HuH-7.5 (cell line): ENCODE data around the gene PPP1CA.
"Not testable (repeated sequence)": the region's sequence is repeated elsewhere in the genome, so short reads cannot be mapped to it uniquely, and the experiment has no call there.

Experiments used
- DNase-seq: peaks from one replicate; pipeline ENCODE4 v3.0.0; 2011; ENCODE audit warnings: low spot score

Gene PPP1CA

DNA sequence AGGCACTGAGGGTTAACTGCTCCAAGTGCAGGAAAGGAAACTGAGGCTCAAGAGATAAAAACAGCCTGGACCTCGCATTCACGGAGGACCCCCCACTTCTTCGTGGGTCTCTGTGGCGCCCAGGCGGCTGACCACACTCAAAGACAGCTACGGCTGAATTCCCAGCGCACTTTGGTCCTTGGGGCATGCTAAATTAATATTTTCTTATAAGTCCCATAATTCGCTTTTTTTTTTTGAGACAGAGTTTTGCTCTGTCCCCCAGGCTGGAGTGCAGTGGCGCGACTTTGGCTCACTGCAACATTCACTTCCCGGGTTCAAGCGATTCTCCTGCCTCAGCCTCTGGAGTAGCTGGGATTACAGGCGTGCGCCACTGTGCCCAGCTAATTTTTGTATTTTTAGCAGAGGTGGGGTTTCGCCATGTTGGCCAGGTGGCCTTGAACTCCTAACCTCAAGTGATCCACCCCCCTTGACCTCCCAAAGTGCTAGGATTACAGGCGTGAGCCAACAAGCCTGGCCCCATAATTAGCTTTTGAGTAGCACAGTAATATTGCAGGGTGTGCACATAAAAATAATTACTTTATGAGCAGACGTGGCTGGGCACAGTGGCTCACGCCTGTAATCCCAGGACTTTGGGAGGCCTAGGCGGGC is 658 bp upstream of the PPP1CA start:
- DNase-seq = not testable (repeated sequence)

DNA sequence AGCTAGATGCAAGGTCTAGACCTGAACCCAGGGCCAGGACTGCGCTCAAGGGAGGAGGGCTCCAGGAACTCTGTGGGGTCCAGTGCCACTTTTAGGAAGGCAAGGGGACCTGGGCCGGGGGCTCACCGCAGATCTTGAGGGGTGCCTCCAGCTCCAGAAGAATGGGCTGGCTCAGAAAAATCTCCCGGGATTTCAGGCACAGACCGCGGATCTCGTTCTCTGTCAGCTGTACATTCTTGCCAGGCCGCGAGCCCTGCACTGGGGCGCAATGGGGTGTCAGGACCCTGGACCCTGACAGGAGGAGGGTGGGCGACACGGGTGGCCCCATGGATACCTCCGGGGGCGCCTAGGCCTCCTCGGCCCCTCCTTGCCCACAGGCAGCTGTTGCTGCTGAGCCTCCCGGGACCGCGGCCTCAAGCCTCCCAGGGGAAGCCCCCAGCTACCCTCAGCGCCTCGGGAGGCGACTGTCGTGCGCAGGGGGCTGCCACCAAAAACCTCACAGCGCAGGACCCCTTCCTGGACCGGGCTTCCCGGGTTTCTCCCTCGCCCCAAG is 640 bp downstream of the PPP1CA start:
- DNase-seq = no peak

DNA sequence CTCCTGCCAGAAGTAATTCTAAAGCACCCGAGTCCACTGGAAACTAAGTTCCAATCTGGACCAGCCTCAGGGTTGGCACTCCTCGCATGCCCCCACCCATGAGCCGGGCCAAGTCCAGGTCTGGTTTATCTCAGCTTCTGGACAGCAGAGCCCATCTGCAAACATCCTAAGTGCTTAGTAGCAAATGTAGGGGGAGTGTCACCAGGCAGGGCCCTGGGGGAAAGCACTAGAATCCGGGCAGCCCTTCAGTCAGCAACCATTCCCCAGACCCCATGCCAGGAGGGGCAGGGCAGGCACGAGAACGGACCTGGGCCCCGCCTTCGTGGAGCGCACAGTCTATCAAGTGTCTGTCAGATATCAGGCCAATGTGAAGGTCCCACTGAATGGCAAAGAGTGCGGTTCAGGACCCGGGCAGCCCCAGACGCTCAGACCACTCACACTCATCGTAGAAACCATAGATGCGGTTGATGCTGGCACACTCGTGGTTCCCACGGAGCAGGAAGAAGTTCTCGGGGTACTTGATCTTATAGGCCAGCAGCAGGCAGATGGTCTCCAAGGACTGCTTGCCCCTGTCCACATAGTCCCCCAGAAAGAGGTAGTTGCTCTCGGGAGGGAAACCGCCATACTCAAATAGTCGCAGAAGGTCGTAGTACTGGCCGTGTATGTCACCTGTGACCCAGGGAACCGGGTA is 1.3 kb downstream of the PPP1CA start:
- DNase-seq = no peak

DNA sequence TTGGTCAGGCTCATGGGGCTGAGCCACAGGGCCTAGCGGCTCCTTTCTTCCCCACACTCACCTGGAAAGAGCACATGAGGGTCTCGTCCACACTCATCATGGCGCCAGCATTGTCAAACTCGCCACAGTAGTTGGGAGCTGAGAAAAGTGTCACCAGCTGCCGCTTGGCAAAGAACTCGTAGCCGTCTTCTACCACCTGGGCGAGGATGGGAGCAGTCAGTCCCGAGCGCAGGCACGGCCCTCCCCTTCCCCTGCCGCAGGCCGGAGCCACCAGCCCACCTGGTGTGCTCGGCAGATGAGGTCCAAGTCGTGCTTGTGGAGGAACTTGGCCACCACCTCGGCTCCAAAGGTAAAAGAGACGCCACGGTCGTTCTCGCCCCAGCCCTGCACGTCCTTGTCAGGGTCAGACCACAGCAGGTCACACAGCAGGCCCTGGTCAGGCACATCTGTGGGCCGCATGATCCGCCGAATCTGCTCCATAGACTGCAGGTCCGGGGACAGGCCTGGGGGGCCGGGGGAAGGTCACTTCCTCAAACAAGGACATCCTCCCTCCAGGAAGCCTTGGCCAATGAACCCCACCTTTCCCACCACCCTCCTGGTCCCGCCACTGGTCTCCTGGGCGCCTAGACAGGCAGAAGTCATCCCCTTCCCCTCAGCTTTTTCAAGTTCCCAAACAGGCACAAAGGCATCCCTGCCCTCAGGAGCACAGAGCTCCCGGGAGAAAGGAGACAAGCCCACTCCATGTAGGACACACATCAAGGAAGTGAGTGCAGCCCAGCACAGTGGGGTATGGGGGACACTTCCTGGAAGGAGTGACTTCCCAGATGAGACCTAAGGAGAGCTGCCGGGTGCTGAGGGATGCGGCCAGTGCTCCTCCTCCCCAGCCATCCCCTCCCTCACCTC is 2.7 kb downstream of the PPP1CA start:
- DNase-seq = no peak

DNA sequence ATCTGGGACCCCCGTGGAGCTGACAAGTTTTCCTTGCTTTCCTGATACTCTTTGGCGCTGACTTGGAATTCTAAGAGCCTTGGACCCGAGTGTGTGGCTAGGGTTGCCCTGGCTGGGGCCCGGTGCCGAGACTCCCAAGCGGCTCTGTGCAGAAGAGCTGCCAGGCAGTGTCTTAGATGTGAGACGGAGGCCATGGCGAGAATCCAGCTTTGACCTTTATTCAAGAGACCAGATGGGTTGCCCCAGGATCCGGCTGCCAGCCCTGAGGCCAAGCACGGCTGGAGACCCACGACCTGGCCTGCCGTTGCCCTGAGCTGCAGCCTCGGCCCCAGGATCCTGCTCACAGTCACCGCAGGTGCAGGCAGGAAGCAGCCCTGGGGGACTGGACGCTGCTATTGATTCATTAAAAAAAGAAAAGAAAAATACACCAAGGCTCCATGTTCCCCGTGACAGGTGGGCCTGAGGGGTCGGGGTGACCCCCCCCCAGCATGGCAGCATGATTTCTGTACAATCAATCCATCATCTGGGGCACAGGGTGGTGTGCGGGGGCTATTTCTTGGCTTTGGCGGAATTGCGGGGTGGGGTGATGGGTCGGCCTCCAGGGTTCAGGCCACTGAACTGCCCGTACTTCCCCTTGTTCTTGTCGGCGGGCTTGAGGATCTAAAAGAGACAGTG is 3.5 kb downstream of the PPP1CA start:
- no peak for DNase-seq

DNA sequence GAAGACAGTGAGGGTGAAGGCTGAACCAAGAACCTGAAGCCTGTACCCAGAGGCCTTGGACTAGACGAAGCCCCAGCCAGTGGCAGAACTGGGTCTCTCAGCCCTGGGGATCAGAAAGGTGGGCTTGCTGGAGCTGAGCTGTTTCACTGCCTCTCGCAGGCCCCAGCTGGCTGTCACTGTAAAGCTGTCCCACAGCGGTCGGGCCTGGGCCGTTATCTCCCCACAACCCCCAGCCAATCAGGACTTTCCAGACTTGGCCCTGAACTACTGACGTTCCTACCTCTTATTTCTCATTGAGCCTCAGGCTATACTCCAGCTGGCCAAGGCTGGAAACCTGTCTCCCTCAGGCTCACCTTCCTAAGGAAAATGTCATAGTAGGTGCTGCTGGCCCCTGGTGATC is 4.1 kb downstream of the PPP1CA start:
- no peak for DNase-seq

DNA sequence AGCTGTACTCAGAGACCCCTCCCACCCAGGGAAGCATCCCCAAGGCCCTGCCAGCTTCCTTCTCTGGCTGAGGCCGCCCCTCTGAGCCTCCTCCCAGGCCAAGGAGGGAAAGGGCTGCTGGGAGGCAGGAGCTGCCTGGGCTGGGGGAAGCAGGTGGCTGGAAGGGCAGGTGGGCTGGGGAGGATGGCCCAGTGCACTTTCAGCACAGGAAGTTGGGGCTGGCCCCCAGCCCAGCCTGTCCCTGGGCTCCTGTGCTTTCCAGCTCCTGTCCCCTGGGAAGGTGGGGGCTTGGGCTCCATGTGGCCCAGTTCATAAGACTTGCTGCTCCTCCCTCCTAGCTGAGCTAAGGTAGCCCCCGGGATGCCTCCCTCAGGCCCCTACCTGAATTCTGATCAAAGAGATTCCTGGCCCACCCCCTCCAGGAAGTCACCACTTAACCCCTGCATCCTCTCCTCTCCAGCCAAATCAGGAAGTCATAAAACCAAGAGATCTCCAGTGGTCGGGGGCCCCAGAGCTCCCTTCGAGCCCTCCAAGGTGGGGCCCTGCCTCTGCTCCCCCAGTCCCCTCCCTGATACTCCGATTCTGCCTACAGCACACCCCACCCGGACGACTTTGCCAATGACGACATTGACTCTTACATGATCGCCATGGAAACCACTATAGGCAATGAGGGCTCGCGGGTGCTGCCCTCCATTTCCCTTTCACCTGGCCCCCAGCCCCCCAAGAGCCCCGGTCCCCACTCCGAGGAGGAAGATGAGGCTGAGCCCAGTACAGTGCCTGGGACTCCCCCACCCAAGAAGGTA is 4.9 kb downstream of the PPP1CA start:
- no peak for DNase-seq

DNA sequence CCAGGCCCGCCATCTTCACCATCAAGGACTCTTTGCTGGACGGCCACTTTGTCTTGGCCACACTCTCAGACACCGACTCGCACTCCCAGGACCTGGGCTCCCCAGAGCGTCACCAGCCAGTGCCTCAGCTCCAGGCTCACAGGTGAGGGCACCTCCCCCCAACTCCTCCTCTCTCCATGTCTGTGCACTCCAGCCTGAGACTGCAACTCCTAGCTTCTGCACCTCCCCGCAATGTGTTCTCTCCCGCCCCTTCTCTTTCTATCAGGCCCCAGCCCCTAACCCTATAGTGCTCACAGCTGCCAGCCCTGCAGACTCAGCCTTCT is 5.4 kb downstream of the PPP1CA start:
- no peak for DNase-seq

DNA sequence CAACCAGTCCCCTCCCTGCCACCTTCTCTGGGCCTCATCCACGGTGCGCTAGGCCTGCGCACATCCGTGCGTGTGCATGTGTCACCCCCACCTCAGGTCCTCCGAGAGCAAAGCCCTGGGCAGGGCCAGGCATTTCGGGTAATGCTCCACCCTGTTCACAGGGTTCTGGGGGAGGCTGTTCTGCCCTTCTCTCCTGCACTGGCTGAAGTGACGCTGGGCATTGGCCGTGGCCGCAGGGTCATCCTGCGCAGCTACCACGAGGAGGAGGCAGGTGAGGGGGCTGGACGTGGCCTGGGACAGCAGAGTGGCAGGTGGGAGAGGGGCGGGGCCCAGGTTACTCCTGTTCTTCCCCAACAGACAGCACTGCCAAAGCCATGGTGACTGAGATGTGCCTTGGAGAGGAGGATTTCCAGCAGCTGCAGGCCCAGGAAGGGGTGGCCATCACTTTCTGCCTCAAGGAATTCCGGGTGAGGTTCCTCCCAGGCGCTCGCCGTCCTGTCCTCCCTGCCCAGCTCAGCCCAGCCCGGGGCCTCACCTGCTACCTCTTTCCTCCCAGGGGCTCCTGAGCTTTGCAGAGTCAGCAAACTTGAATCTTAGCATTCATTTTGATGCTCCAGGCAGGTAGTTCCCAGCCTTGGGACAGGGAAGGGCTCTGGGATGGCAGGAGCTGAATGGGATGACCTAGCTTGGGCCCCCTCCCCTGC is 6.0 kb downstream of the PPP1CA start:
- no peak for DNase-seq

DNA sequence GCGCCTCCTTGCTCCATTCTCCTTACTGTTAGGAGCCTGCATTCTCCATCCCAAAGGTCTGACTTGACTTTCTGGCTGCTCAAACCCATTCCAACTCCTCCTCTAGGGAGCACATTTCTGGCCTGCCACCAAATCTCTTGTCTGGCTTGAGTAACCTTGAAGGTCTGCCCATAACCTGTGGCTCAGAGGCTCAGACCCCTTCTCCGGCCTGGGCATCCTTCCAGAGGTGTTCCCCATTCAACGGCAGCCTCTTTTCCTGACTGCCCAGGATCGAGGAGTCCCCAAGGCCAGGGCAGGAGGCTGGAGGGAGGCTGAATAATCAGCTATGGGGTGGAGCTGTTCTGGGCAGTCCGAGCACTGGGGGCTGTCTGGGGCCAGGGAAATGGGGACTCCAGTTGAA is 7.7 kb downstream of the PPP1CA start:
- no peak for DNase-seq

DNA sequence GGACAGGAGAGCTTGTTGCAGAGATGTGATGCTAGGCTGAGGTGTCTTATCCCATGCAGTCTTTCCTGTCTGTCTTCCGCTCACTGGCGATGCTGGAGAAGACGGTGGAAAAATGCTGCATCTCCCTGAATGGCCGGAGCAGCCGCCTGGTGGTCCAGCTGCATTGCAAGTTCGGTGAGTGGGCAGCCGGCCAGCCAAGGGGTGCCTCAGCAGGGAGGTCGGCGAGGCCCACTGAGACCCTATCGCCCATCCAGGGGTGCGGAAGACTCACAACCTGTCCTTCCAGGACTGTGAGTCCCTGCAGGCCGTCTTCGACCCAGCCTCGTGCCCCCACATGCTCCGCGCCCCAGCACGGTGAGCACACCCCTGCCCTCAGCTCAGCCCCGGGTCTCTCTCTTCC is 8.2 kb downstream of the PPP1CA start:
- DNase-seq = no peak

DNA sequence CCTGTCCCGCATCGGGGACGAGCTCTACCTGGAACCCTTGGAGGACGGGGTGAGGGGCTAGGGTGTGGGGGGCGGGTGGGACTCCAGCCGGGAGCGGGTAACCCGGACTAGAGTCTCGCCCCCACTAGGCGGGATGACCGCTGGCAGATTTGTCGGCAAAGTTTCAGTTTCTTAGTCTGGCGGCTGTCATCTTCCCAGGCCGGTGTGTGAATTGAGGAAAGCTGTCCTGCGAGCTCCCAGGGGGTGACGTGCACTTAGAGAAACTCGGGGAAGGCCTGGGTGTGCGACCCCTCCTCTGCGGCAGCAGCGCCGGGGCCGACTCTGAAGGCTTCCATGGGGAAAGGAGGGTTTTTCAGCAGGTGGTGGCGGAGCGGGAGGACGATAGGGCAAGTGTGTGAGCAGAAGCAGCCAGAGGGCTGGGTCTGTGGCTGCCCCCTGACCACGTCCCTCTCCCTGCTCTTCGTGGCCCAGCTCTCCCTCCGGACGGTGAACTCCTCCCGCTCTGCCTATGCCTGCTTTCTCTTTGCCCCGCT is 9.4 kb downstream of the PPP1CA start:
- no peak for DNase-seq

DNA sequence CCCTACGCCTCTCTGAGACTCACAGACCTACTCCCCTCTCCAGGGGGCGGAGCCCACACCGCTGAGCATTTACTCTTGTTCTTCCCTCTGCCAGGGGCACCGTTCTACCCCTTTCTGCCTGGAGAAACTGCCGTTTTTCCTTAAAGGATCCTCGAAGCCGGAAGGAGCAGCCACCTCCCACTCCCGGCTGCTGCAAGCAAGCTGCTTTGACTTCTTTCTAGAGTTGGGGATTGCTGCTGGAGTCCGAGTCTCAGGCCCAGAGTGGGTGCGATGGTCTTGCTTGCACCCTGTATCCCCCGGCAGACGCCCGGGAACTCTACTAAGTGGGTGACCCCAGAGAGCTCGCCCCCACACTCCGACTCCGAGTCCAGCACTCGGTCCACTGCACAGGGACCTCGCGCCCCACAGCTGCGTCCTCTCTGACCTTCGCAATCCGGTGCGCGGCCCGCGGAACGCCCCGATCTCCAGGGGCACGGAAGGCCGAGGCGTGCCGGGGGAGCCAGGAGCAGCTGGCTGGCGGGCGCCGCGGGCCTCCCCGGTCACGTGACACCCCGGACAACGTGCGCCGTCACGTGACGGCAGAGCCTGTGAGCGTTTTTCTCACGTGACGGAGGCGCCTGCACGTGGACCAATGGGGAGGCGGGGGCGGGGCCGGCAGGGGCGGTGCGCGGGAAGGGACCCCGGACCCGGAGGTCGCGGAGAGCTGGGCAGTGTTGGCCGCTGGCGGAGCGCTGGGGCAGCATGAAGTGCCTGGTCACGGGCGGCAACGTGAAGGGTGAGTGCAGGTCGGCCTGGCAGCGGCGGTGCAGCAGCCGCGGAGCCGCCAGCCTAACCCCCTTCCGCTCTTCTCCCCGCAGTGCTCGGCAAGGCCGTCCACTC is 10.1 kb downstream of the PPP1CA start, which contains the start of gene RAD9A:
TSS of gene RAD9A (plus strand) at position 683 of the 879 bp plus-strand sequence. CDS start at position 742, 59 bp downstream.
- DNase-seq = peak; percentile 100

DNA sequence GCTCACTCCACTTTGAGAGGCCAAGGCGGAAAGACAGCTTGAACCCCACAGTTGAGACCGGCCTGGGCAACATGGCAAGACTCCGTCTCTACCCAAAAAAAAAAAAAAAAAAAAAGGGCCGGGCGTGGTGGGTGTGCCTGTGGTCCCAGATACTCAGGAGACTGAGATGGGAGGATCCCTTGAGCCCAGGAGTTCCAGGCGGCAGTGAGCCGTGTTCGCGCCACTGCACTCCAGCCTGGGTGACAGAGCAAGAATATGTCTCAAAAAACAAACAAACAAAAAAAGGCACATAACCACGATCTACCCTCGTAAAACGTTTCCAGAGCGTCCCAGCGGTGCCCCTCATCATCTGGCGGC is 10.7 kb downstream of the PPP1CA start:
- no peak for DNase-seq

DNA sequence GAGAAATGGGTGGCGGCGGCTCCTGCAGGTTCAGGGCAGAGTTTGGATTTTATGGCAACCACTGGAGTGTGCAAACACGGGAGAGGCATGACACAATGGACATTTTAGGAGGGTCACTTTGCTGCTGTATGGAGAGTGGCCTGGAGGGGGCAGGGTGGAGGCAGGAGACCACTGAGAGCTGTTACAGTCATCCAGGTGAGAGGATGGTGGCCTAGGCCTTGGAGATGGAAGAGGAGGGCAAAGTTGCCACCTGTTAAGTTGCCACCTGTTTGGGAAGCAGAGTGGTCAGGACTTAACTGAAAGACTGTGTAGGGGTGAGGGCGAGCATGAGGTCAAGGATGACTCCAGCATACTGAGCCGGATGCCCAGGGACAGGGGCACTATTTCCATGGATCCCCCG is 12.2 kb downstream of the PPP1CA start:
- DNase-seq = peak; percentile 99

DNA sequence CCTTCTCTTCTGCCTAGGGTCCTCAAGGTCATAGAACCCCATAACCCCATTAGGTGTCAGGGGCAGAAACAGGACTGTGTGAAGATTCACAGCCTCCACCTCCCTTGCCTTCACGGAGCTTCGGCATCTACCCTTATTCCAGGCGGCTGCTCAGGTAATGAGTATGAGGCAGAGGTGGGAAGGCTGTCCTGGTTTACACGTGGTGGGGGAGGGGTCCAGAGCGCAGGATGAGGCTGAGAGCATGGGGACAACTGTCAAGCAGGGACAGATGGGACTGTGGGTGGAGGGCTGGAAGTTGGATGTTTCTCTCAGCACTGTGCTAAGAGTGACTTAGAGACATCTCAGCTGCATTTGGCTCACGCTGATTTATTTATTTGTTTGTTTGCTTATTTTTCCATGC is 14.1 kb downstream of the PPP1CA start:
- DNase-seq = no peak

DNA sequence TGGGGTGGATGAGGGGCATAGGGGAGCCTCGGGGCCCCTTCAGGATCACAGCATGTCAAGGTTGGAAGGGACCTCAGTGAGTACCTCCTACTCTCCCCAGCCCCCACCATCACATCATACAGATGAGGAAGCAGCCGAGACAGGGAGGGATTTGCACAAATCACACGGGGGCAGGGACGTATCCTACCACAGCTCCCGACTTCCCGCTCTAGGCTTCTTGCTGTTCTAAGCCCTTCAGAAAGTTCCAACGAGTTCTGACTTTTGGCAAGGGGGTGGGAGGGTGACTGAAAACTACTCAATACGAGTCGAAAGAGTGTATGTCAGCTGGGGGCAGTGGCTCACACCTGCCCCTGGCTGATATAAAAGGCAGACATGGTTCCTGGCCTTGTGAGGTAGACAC is 14.6 kb downstream of the PPP1CA start:
- DNase-seq = no peak

DNA sequence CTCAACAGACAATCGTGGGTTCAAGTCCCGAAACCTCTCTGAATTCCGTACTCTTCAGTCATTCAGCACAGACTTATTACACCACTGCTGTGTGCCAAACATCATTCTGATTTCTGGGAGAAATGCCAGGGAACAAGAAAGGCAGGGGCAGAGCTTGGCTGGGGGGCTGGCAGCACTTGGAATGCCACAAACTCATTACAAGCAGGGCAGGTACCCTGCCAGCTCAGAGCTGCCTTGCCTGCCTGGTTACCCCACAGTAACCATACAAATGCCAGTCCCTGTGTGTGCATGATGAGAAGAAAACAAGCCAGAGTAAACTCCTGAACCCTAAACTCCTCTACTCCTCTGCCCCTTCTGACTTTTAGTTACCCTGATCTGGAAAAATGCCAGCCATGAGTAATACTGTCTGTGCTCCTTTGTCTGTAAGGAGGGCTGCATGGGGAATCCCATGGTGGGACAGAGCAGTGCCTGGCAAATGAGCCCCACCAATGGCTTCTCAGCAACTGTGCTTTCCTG is 16.7 kb downstream of the PPP1CA start:
- no peak for DNase-seq
